ENCODE measurements around the gene MYRF. TPM values are rescaled to one million over a fixed set of nuclear protein-coding genes. Genes with fewer than 3 reads are reported as not detected.

MYRF gene
- total RNA-seq, 1 experiment from 2014 or later = 15.3 TPM

GRCh38 chr11:61736310-61736709 is 16.1 kb upstream of the MYRF start:
- no peak overlapping the region for H3K4me3 ChIP-seq
- H2AFZ ChIP-seq = no peak overlapping the region
- BruUV-seq (replicated peaks) = no TSS peak
- H3K27ac ChIP-seq = no peak overlapping the region
- no peak for TF ChIP-seq EZH2 (IDR thresholded peaks at IDR 0.05; ENCODE audit: low read depth)
- no peak for TF ChIP-seq CTCF (conservative IDR thresholded peaks at IDR 0.05)
- ChIA-PET CTCF (no interaction called here), POLR2A (ENCODE audit: unreplicated experiment) (interaction anchor here (0.6 kb wide), 1 partner anchor 141 kb away, joined by 3 read pairs; no protein-coding TSS in a partner anchor)
- no peaks in the 10 kb centered on the region for H3K9me2 ChIP-seq (ENCODE audit: insufficient read depth)
- no peaks in the 10 kb centered on the region for H3K9me3 ChIP-seq (ENCODE audit: insufficient read depth, low read depth)
- no peaks in the 10 kb centered on the region for H3K79me2 ChIP-seq (ENCODE audit: low read depth)
- intact Hi-C loops (cut with micrococcal nuclease; ENCODE audit: unreplicated experiment) = no loop called here
- no peaks in the 10 kb centered on the region for H3K36me3 ChIP-seq (ENCODE audit: low read depth)
- DNase-seq = no peak
- H4K20me1 ChIP-seq (ENCODE audit: insufficient read depth) = no peaks in the 10 kb centered on the region
- peaks cover 13% of the 10 kb centered on the region for H3K4me1 ChIP-seq (replicated peaks; ENCODE audit: insufficient read depth)
- no peak overlapping the region for H3K4me2 ChIP-seq
- H3F3A ChIP-seq (ENCODE audit: insufficient read depth, low read depth) = peaks cover under 1% of the 10 kb centered on the region; the same call in 1 of the 2 replicates
- no peaks in the 10 kb centered on the region for H3K27me3 ChIP-seq (ENCODE audit: insufficient read depth, low read depth)

DNA sequence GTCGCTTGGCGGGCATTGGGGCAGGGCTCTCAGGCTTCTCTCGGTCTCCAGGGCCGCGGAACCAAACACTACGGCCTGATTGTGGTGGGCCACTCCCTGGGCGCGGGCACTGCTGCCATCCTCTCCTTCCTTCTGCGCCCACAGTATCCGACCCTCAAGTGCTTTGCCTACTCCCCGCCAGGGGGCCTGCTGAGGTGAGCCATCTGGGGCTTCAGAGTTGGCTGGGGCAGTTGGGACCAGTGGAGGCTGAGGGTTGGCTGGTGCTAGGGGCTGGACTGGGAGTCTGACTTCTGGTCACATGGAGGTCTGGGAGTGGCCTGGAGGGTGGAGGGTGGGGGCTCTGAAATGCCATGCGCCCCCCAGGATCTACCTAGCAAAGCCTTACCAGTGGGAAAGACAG is 15.3 kb upstream of the MYRF start:
- H4K20me1 ChIP-seq (ENCODE audit: insufficient read depth) = no peaks in the 10 kb centered on the region
- H3K4me1 ChIP-seq (replicated peaks; ENCODE audit: insufficient read depth) = peaks cover 10% of the 10 kb centered on the region
- no peak for TF ChIP-seq EZH2 (IDR thresholded peaks at IDR 0.05; ENCODE audit: low read depth)
- H3K9me3 ChIP-seq (ENCODE audit: insufficient read depth, low read depth) = no peaks in the 10 kb centered on the region
- H3K4me3 ChIP-seq = no peak overlapping the region
- H3K79me2 ChIP-seq (ENCODE audit: low read depth) = no peaks in the 10 kb centered on the region
- no TSS peak for BruUV-seq (replicated peaks)
- no peak for DNase-seq
- H3K9me2 ChIP-seq (ENCODE audit: insufficient read depth) = no peaks in the 10 kb centered on the region
- ChIA-PET CTCF (interaction anchor here (0.6 to 1.4 kb wide), 2 partner anchors 10 to 927 kb away, joined by 3 to 5 read pairs; no protein-coding TSS in a partner anchor), POLR2A (ENCODE audit: unreplicated experiment) (no interaction called here)
- no peak overlapping the region for H3K27ac ChIP-seq
- H2AFZ ChIP-seq = no peak overlapping the region
- no peaks in the 10 kb centered on the region for H3K36me3 ChIP-seq (ENCODE audit: low read depth)
- intact Hi-C loops (cut with micrococcal nuclease; ENCODE audit: unreplicated experiment) = no loop called here
- H3F3A ChIP-seq (ENCODE audit: insufficient read depth, low read depth) = peaks cover 6% of the 10 kb centered on the region; the same call in 1 of the 2 replicates
- H3K4me2 ChIP-seq = no peak overlapping the region
- no peaks in the 10 kb centered on the region for H3K27me3 ChIP-seq (ENCODE audit: insufficient read depth, low read depth)

DNA sequence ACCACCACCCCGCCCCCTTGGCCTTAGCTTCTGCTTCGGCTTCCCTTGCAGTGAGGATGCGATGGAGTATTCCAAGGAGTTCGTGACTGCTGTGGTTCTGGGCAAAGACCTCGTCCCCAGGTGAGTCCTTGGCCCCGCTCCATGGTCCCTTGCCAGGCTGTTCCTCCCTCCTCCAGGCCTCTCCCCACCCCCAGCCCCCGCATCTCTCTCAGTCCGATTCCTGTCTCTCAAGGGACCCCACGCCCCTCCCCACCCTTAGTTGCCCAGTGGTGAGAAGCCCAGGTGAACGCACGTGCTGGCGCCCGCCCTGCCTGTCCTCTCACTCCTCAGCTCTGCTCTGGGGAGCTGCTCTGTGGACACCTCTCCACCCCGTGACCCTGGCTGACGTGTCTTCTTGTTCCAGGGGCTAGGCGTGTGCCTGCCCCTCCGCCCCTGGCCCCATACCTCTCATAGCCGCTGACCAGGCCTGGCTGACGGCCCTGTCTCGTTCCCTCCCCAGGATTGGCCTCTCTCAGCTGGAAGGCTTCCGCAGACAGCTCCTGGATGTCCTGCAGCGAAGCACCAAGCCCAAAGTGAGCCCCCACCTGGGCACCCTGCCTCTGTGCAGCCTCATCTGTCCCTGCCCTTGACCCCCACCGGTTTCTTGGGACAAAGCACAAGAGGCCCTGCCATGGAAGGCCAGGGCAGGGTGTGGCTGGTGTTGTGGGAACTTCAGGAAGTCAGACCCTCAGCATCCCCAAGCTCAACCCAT is 14.6 kb upstream of the MYRF start:
- TF ChIP-seq CTCF (conservative IDR thresholded peaks at IDR 0.05) (no peak; the same call in 1 of the 2 replicates), EZH2 (IDR thresholded peaks at IDR 0.05; ENCODE audit: low read depth) (no peak)
- Histone ChIP-seq H3F3A (ENCODE audit: insufficient read depth, low read depth) (peaks cover 10% of the 10 kb centered on the region; the same call in 1 of the 2 replicates), H3K9me2 (ENCODE audit: insufficient read depth) (no peaks in the 10 kb centered on the region), H3K4me2 (no peak overlapping the region), H3K27me3 (ENCODE audit: insufficient read depth, low read depth) (no peaks in the 10 kb centered on the region), H4K20me1 (ENCODE audit: insufficient read depth) (no peaks in the 10 kb centered on the region), H2AFZ (no peak overlapping the region), H3K36me3 (ENCODE audit: low read depth) (no peaks in the 10 kb centered on the region), H3K79me2 (ENCODE audit: low read depth) (no peaks in the 10 kb centered on the region), H3K4me1 (replicated peaks; ENCODE audit: insufficient read depth) (peaks cover 17% of the 10 kb centered on the region), H3K27ac (no peak overlapping the region), H3K9me3 (ENCODE audit: insufficient read depth, low read depth) (no peaks in the 10 kb centered on the region), H3K4me3 (no peak overlapping the region)
- intact Hi-C loops (cut with micrococcal nuclease; ENCODE audit: unreplicated experiment) = no loop called here
- POLR2A ChIA-PET (ENCODE audit: unreplicated experiment) = no interaction called here
- no peak for DNase-seq
- CTCF ChIA-PET = interaction anchor here (0.6 to 1.4 kb wide), 3 partner anchors 9 to 926 kb away, joined by 3 to 5 read pairs (median 4); no protein-coding TSS in a partner anchor
- no TSS peak for BruUV-seq (replicated peaks)

All from PC-9 (cell line).